Coronary artery (tissue), 2 donors: Measurements from ENCODE around the gene CD83.

Source experiments
- DNase-seq: peaks from one replicate; pipeline ENCODE4 v3.0.0-alpha.2; 2017; ENCODE audit warnings: low spot score
- H3K27ac ChIP-seq, 2 donors: fragments of 200-600 bp; sonication (generic); one replicate each; pipeline ENCODE4 v1.5.1; 2016 to 2019
- H3K4me3 ChIP-seq: fragments of 200-600 bp; sonication (generic); 2 replicates; pipeline ENCODE4 v1.5.1; 2016; ENCODE audit warnings: mild to moderate bottlenecking, moderate library complexity
- TF ChIP-seq, protein P1 (sequence below): fragments of 200-600 bp; sonication (generic); IDR thresholded peaks from one replicate; pipeline ENCODE4 v1.5.1; 2019; ENCODE audit warnings: antibody characterized with exemption

The CD83 gene

GRCh38 chr6:14131579-14131978, 14.0 kb downstream of the CD83 start:
- no peak overlapping the region for H3K27ac ChIP-seq
- DNase-seq, result peak; percentile 54
- TF ChIP-seq, protein P1, sequence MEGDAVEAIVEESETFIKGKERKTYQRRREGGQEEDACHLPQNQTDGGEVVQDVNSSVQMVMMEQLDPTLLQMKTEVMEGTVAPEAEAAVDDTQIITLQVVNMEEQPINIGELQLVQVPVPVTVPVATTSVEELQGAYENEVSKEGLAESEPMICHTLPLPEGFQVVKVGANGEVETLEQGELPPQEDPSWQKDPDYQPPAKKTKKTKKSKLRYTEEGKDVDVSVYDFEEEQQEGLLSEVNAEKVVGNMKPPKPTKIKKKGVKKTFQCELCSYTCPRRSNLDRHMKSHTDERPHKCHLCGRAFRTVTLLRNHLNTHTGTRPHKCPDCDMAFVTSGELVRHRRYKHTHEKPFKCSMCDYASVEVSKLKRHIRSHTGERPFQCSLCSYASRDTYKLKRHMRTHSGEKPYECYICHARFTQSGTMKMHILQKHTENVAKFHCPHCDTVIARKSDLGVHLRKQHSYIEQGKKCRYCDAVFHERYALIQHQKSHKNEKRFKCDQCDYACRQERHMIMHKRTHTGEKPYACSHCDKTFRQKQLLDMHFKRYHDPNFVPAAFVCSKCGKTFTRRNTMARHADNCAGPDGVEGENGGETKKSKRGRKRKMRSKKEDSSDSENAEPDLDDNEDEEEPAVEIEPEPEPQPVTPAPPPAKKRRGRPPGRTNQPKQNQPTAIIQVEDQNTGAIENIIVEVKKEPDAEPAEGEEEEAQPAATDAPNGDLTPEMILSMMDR, result no peak
- H3K4me3 ChIP-seq, result no peak overlapping the region

- TF ChIP-seq, protein P1, result no peak
- Histone ChIP-seq H3K27ac (no peak overlapping the region), H3K4me3 (no peak overlapping the region)
- no peak for DNase-seq
Observed at GRCh38 chr6:14132244-14132920, 14.8 kb downstream of the CD83 start.

- DNase-seq, result no peak
- TF ChIP-seq, protein P1, result no peak
- Histone ChIP-seq H3K4me3 (no peak overlapping the region), H3K27ac (no peak overlapping the region)
Observed at GRCh38 chr6:14132921-14133275, 15.3 kb downstream of the CD83 start.

- TF ChIP-seq, protein P1, result no peak
- DNase-seq, result no peak
- Histone ChIP-seq H3K4me3 (no peak overlapping the region), H3K27ac (no peak overlapping the region)
Observed at GRCh38 chr6:14134211-14134910, 16.8 kb downstream of the CD83 start.

DNA sequence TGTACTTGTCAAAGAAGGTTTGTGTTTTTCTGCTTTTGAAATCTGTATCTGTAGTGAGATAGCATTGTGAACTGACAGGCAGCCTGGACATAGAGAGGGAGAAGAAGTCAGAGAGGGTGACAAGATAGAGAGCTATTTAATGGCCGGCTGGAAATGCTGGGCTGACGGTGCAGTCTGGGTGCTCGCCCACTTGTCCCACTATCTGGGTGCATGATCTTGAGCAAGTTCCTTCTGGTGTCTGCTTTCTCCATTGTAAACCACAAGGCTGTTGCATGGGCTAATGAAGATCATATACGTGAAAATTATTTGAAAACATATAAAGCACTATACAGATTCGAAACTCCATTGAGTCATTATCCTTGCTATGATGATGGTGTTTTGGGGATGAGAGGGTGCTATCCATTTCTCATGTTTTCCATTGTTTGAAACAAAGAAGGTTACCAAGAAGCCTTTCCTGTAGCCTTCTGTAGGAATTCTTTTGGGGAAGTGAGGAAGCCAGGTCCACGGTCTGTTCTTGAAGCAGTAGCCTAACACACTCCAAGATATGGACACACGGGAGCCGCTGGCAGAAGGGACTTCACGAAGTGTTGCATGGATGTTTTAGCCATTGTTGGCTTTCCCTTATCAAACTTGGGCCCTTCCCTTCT, 18.4 kb downstream of the CD83 start:
- DNase-seq, result no peak
- TF ChIP-seq, protein P1, result no peak

DNA sequence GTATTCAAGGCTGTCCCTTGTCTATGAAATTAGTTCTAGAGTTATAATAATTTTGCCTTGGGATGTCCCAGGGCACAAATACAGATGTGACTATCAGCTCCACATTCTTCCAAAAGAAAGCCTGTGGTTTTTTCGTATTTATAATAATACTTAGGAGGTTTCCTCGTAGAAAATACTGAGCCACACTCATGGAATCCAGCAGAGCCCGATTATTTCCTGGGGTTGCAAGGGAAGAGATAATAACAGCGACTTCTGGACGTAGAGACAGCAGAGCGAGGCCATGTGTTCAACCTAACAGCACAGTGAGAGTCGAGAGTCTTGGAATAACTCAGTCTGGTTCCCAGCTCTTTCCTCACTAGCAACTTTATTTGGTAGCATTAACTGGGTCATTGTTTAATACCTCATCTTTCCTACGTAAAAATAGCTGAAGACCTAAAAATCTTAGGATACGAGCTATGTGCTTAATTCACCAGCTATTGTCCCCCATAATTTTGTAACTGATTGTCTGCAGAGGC, 21.2 kb downstream of the CD83 start:
- Histone ChIP-seq H3K4me3 (no peak overlapping the region), H3K27ac (no peak overlapping the region)
- DNase-seq, result no peak
- TF ChIP-seq, protein P1, result no peak

More for the DNA sequence above, 18.4 kb downstream of the CD83 start:
- H3K27ac ChIP-seq, result no peak overlapping the region
- H3K4me3 ChIP-seq, result no peak overlapping the region
